Parietal lobe (tissue), 1 donor: ENCODE results near the gene STX11. TPM values are rescaled to one million over a fixed set of nuclear protein-coding genes. Genes with fewer than 3 reads are reported as not detected.

Experiments
- total RNA-seq: library from RNA; depleted of rRNA; stranded (reverse); fragments of >200 nt; gene quantifications from one replicate; pipeline ENCODE4 v1.2.3, GENCODE V29; 2014

STX11 gene
- 0.31 TPM for total RNA-seq

GRCh38 chr6:144149894-144150709 is at the start of gene STX11:
STX11 (plus strand) TSS chr6:144150517; CDS start chr6:144186628, 36,111 bp downstream.

Other genes with a start within 250 kb of the STX11 start
- 43.8 TPM for gene PLAGL1, start 142.3 kb upstream of the STX11 start, total RNA-seq
- gene SF3B5, start 54.9 kb upstream of the STX11 start, total RNA-seq = 48.5 TPM
- 56.0 TPM for gene UTRN, start 134.8 kb downstream of the STX11 start, total RNA-seq